Stomach (tissue), 9 donors: Measurements from ENCODE around the gene LAIR1. TPM values are rescaled to one million over a fixed set of nuclear protein-coding genes. Genes with fewer than 3 reads are reported as not detected.
A peak's percentile ranks its signal among the peaks of the same experiment; 100 is the strongest.

Experiments
- DNase-seq, 2 donors: peaks; one replicate each; pipeline versions ENCODE4 v3.0.0 to v3.0.0-alpha.2; 2013 to 2019
- H3K27ac ChIP-seq, 5 donors: fragments of 200-600 bp in 4 of 5; sonication (generic) in 4 of 5; one replicate each; pipeline ENCODE4 v1.5.1; 2013 to 2019; ENCODE audit warnings: mild to moderate bottlenecking in 1 of 5, moderate library complexity in 1 of 5
- H3K27me3 ChIP-seq, 3 donors: fragments of 200-600 bp; sonication (generic); one replicate each; pipeline ENCODE4 v1.5.1; 2017 to 2019; ENCODE audit warnings: mixed run types in 1 of 3
- H3K36me3 ChIP-seq, 4 donors: fragments of 200-600 bp; sonication (generic); 1 replicate in 3 of 4; 2 replicates in 1 of 4; pipeline ENCODE4 v1.5.1; 2016 to 2019
- H3K4me1 ChIP-seq, 4 donors: fragments of 200-600 bp; sonication (generic); one replicate each; pipeline ENCODE4 v1.5.1; 2016 to 2019
- H3K4me3 ChIP-seq, 4 donors: fragments of 200-600 bp; sonication (generic) in 3 of 4; one replicate each; pipeline ENCODE4 v1.5.1; 2016 to 2019; ENCODE audit warnings: mild to moderate bottlenecking in 1 of 4
- H3K9me3 ChIP-seq, 4 donors: fragments of 200-600 bp; sonication (generic); one replicate each; pipeline ENCODE4 v1.5.1; 2016 to 2019
- CTCF ChIP-seq, 7 experiments: fragments of 450-650 bp in 4 of 7; fragments of 200-600 bp in 3 of 7; sonication (generic) in 3 of 7; IDR thresholded peaks; one replicate each; pipeline ENCODE4 v1.5.1; 2016 to 2019; ENCODE audit warnings: antibody characterized with exemption in 7 of 7, control low read depth in 2 of 7, mild to moderate bottlenecking in 1 of 7
- EP300 ChIP-seq: sonication (generic); formaldehyde crosslinking; IDR thresholded peaks from one replicate; pipeline ENCODE4 v1.6.1; 2017; ENCODE audit warnings: antibody characterized with exemption
- POLR2A ChIP-seq, 4 donors: fragments of 450-650 bp; IDR thresholded peaks; one replicate each; pipeline ENCODE4 v1.6.1; 2016; ENCODE audit warnings: antibody characterized with exemption in 4 of 4, control low read depth in 2 of 4, mild to moderate bottlenecking in 1 of 4, moderate library complexity in 1 of 4
- POLR2AphosphoS5 ChIP-seq, 3 donors: sonication (generic); formaldehyde crosslinking; IDR thresholded peaks; one replicate each; pipeline ENCODE4 v1.6.1; 2016; ENCODE audit warnings: antibody characterized with exemption in 3 of 3
- WGBS, 5 donors: extraction: QIAGEN DNeasy Blood & Tissue Kit in 3 of 5; methylation state at CpG; one replicate each; pipeline versions ENCODE4 v1.1.5 to v1.1.7; 2013 to 2018; 5-methylcytosine and 5-hydroxymethylcytosine counted together
- intact Hi-C: fragments of 100-400 bp; cut with DNase I; formaldehyde crosslinking; loops from one replicate; pipeline ENCODE4 v1.15.1; 2023; ENCODE audit warnings: low total_unique reads
- polyA plus RNA-seq, 3 donors: library from polyadenylated mRNA; stranded (reverse); fragments of 200-250 nt; gene quantifications; one replicate each; pipeline ENCODE4 v1.2.3, GENCODE V29; 2013
- total RNA-seq, 5 donors: library from RNA; depleted of rRNA; stranded (reverse); fragments of >200 nt; gene quantifications; one replicate each; pipeline versions ENCODE4 v1.1.0 to v1.2.3, GENCODE V29; 2014 to 2016
- donor health status: healthy with polysubstance abuse.
- donor health status: Bipolar disorder and iron deficiency.
- donor health status: healthy.

LAIR1 gene
- total and polyA plus RNA-seq, 8 donors = 0.87 to 9.1 (median 4.7) TPM

DNA sequence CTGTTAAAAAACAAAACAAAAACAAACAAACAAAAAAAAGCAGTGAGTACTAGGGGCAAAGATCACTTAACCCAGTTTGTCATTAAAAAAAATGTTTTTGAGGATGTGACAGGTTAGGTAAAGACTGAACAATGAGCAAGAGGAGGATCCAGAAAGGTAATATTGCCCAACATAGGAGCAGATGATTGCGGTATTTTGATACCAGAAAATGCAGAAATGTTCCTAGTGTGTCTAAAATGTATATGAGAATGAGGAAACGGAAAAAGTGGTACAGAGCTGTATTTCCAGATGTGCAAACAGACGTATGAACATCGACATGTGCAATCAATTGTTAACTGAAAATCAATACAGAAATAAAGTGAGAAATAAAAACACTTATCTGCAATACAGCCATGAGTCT, 20.9 kb downstream of the LAIR1 start:
- H3K36me3 ChIP-seq = no peaks in the 10 kb centered on the region
- no peak overlapping the region for H3K27ac ChIP-seq
- peaks cover 0 to 37% (median 0%) of the 10 kb centered on the region in 3 donors for H3K27me3 ChIP-seq
- DNase-seq = no peak
- TF ChIP-seq EP300 (no peak), POLR2AphosphoS5 (IDR thresholded peaks at IDR 0.05) (no peak), POLR2A (IDR thresholded peaks at IDR 0.05) (no peak), CTCF (IDR thresholded peaks at IDR 0.05) (no peak)
- H3K4me3 ChIP-seq = no peak overlapping the region
- intact Hi-C loops = no loop called here
- no peaks in the 10 kb centered on the region for H3K4me1 ChIP-seq
- WGBS, 5 donors = 66 to 72% (median 69%) methylated on average over 4 of the region's 4 CpGs
- no peaks in the 10 kb centered on the region for H3K9me3 ChIP-seq

- Histone ChIP-seq H3K36me3 (no peaks in the 10 kb centered on the region), H3K4me1 (no peaks in the 10 kb centered on the region), H3K9me3 (no peaks in the 10 kb centered on the region), H3K27ac (no peak overlapping the region), H3K4me3 (no peak overlapping the region), H3K27me3 (peaks cover 0 to 46% (median 0%) of the 10 kb centered on the region in 3 donors)
- TF ChIP-seq POLR2A (IDR thresholded peaks at IDR 0.05) (no peak), EP300 (no peak), POLR2AphosphoS5 (IDR thresholded peaks at IDR 0.05) (no peak), CTCF (IDR thresholded peaks at IDR 0.05) (no peak)
- WGBS, 5 donors = 67 to 91% (median 72%) methylated on average over 7 to 8 of the region's 8 CpGs
- no peak for DNase-seq
- intact Hi-C loops = no loop called here
Observed at GRCh38 chr19:54341295-54341694, 23.4 kb downstream of the LAIR1 start.

GRCh38 chr19:54339646-54340358, 24.9 kb downstream of the LAIR1 start:
- Histone ChIP-seq H3K27ac (no peak overlapping the region), H3K36me3 (no peaks in the 10 kb centered on the region), H3K9me3 (no peaks in the 10 kb centered on the region), H3K4me1 (no peaks in the 10 kb centered on the region), H3K4me3 (no peak overlapping the region), H3K27me3 (peaks cover 0 to 39% (median 0%) of the 10 kb centered on the region in 3 donors)
- no peak for TF ChIP-seq POLR2A (IDR thresholded peaks at IDR 0.05)
- TF ChIP-seq EP300 = no peak
- no peak for TF ChIP-seq CTCF (IDR thresholded peaks at IDR 0.05)
- no peak for TF ChIP-seq POLR2AphosphoS5 (IDR thresholded peaks at IDR 0.05)
- DNase-seq = peak in 1 of 2 donors; percentile 13
- intact Hi-C loops = no loop called here
- 38 to 58% (median 50%) methylated on average over 9 of the region's 9 CpGs for WGBS, 5 donors

GRCh38 chr19:54338521-54338920, 26.2 kb downstream of the LAIR1 start:
- Histone ChIP-seq H3K4me3 (no peak overlapping the region), H3K4me1 (no peaks in the 10 kb centered on the region), H3K27ac (no peak overlapping the region), H3K36me3 (no peaks in the 10 kb centered on the region), H3K27me3 (peaks cover 0 to 39% (median 0%) of the 10 kb centered on the region in 3 donors), H3K9me3 (no peaks in the 10 kb centered on the region)
- no peak for TF ChIP-seq EP300
- TF ChIP-seq POLR2AphosphoS5 (IDR thresholded peaks at IDR 0.05) = no peak
- TF ChIP-seq POLR2A (IDR thresholded peaks at IDR 0.05) = no peak
- no peak for TF ChIP-seq CTCF (IDR thresholded peaks at IDR 0.05)
- intact Hi-C loops = no loop called here
- DNase-seq = no peak
- 72 to 82% (median 76%) methylated on average over 6 of the region's 6 CpGs for WGBS, 5 donors
